IMR-90 (cell line): ENCODE data around the gene BMPER. TPM values are rescaled to one million over a fixed set of nuclear protein-coding genes. Genes with fewer than 3 reads are reported as not detected.

Experiments used
- ATAC-seq: fragments of 200-7000 bp; cut with Tn5 transposase; 2 replicates; pipeline ENCODE4 v1.9.1; 2020; ENCODE audit warnings: low read depth, mild to moderate bottlenecking, moderate library complexity
- BruUV-seq: library from RNA; stranded (reverse); fragments of 400-500 nt; replicated peaks from 2 replicates; lab custom pipeline; 2021; lab: Mats Ljungman, UMichigan
- CTCF ChIA-PET: fragments of 300-600 bp; formaldehyde crosslinking; extraction: SDS; loops from one replicate; lab custom pipeline; 2021; ENCODE audit warnings: antibody characterized with exemption; lab: Yijun Ruan, JAX
- POLR2A ChIA-PET: fragments of 300-600 bp; sonication (Branson Sonifier 250); formaldehyde crosslinking; loops from one replicate; lab custom pipeline; 2022; ENCODE audit warnings: antibody characterized with exemption; ENCODE audit not compliant: unreplicated experiment; lab: Charles Lee
- DNase-seq: peaks from one replicate; pipeline ENCODE4 v3.0.0; 2013
- H2AFZ ChIP-seq: replicated peaks from 2 replicates; pipeline ENCODE3; 2013; ENCODE audit warnings: low read length, mild to moderate bottlenecking; ENCODE audit not compliant: poor library complexity
- H2AK5ac ChIP-seq: 2 replicates; pipeline ENCODE4 v1.6.1; 2013; ENCODE audit warnings: low read depth, low read length, inconsistent platforms
- H2AK9ac ChIP-seq: replicated peaks from 2 replicates; pipeline ENCODE3; 2013; ENCODE audit warnings: mild to moderate bottlenecking, low read depth, low read length, moderate library complexity; ENCODE audit not compliant: poor library complexity
- H2BK120ac ChIP-seq: 2 replicates; pipeline ENCODE4 v1.6.1; 2013; ENCODE audit warnings: low read depth, low read length, inconsistent platforms
- H2BK15ac ChIP-seq: 3 replicates; pipeline ENCODE4 v1.6.1; 2013; ENCODE audit warnings: low read depth, low read length, inconsistent platforms
- H2BK20ac ChIP-seq: 2 replicates; pipeline ENCODE4 v1.6.1; 2013; ENCODE audit warnings: low read depth, mild to moderate bottlenecking, inconsistent platforms, low read length, moderate library complexity
- H2BK5ac ChIP-seq: 2 replicates; pipeline ENCODE4 v1.6.1; 2013; ENCODE audit warnings: mild to moderate bottlenecking, low read depth, low read length, inconsistent platforms; ENCODE audit not compliant: poor library complexity, severe bottlenecking
- H3K14ac ChIP-seq: replicated peaks from 2 replicates; pipeline ENCODE4 v1.6.1; 2013; ENCODE audit warnings: low read depth, low read length, inconsistent platforms
- H3K18ac ChIP-seq: 2 replicates; pipeline ENCODE4 v1.6.1; 2013; ENCODE audit warnings: low read depth, low read length, control low read depth
- H3K23ac ChIP-seq: 2 replicates; pipeline ENCODE4 v1.6.1; 2013; ENCODE audit warnings: low read depth, low read length, inconsistent platforms
- H3K27ac ChIP-seq: 2 replicates; pipeline ENCODE4 v1.5.1; 2013; ENCODE audit warnings: mild to moderate bottlenecking, control low read depth, low read length; ENCODE audit not compliant: insufficient read depth
- H3K27me3 ChIP-seq: 2 replicates; pipeline ENCODE4 v1.6.1; 2013; ENCODE audit warnings: low read length; ENCODE audit not compliant: control insufficient read depth, insufficient read depth
- H3K36me3 ChIP-seq: 2 replicates; pipeline ENCODE4 v1.6.1; 2013; ENCODE audit warnings: low read length, mixed read lengths; ENCODE audit not compliant: control insufficient read depth, insufficient read depth
- H3K4ac ChIP-seq: 2 replicates; pipeline ENCODE4 v1.6.1; 2013; ENCODE audit warnings: low read depth, low read length, inconsistent platforms
- H3K4me1 ChIP-seq: 2 replicates; pipeline ENCODE4 v1.6.1; 2013; ENCODE audit warnings: low read length, mixed read lengths; ENCODE audit not compliant: control insufficient read depth, insufficient read depth
- H3K4me2 ChIP-seq: 2 replicates; pipeline ENCODE4 v1.6.1; 2013; ENCODE audit warnings: low read depth, mild to moderate bottlenecking, control low read depth, low read length, moderate library complexity
- H3K4me3 ChIP-seq: 2 replicates; pipeline ENCODE4 v1.5.1; 2013; ENCODE audit warnings: low read depth, mild to moderate bottlenecking, control low read depth, low read length, moderate library complexity; ENCODE audit not compliant: insufficient read depth
- H3K56ac ChIP-seq: 2 replicates; pipeline ENCODE4 v1.6.1; 2013; ENCODE audit warnings: low read length, inconsistent platforms; ENCODE audit not compliant: insufficient read depth; ENCODE audit errors: extremely low read depth
- H3K79me1 ChIP-seq, 2 experiments: 2 replicates each; pipeline ENCODE4 v1.6.1; 2013; ENCODE audit warnings: low read length in 2 of 2, inconsistent platforms in 1 of 2, low read depth in 1 of 2
- H3K9ac ChIP-seq: 2 replicates; pipeline ENCODE4 v1.6.1; 2013; ENCODE audit warnings: low read depth, low read length, control low read depth
- H3K9me1 ChIP-seq: 2 replicates; pipeline ENCODE4 v1.6.1; 2013; ENCODE audit warnings: low read length, inconsistent platforms; ENCODE audit not compliant: insufficient read depth
- H3K9me3 ChIP-seq: 2 replicates; pipeline ENCODE4 v1.6.1; 2013; ENCODE audit warnings: low read length; ENCODE audit not compliant: control insufficient read depth, insufficient read depth
- H4K20me1 ChIP-seq: 2 replicates; pipeline ENCODE4 v1.6.1; 2013; ENCODE audit warnings: low read length, inconsistent platforms; ENCODE audit not compliant: insufficient read depth
- H4K5ac ChIP-seq: 2 replicates; pipeline ENCODE4 v1.6.1; 2013; ENCODE audit warnings: mild to moderate bottlenecking, low read depth, low read length, control low read depth
- H4K8ac ChIP-seq, 2 experiments: 2 replicates each; pipeline ENCODE4 v1.6.1; 2013; ENCODE audit warnings: low read depth in 2 of 2, low read length in 2 of 2, control low read depth in 1 of 2, inconsistent platforms in 1 of 2
- H4K91ac ChIP-seq: 2 replicates; pipeline ENCODE4 v1.6.1; 2013; ENCODE audit warnings: low read depth, low read length, inconsistent platforms; ENCODE audit not compliant: insufficient read depth
- BHLHE40 ChIP-seq: fragments of 150-350 bp; IDR thresholded peaks from 2 replicates; pipeline ENCODE4 v1.6.1; 2016; ENCODE audit warnings: mild to moderate bottlenecking, low read depth, low read length
- CEBPB ChIP-seq: IDR thresholded peaks from 2 replicates; pipeline ENCODE4 v1.6.1; 2012; ENCODE audit warnings: low read depth, low read length, improper control_type of control experiment
- CHD1 ChIP-seq: IDR thresholded peaks from 2 replicates; pipeline ENCODE4 v1.6.1; 2012; ENCODE audit warnings: low read depth, low read length, improper control_type of control experiment
- ELK1 ChIP-seq: fragments of 150-350 bp; IDR thresholded peaks from 2 replicates; pipeline ENCODE4 v1.6.1; 2016; ENCODE audit warnings: low read depth, mild to moderate bottlenecking, low read length, moderate library complexity, borderline replicate concordance
- MAFK ChIP-seq: IDR thresholded peaks from 2 replicates; pipeline ENCODE4 v1.6.1; 2012; ENCODE audit warnings: low read depth, low read length, improper control_type of control experiment
- MXI1 ChIP-seq: IDR thresholded peaks from 2 replicates; pipeline ENCODE4 v1.6.1; 2012; ENCODE audit warnings: low read depth, mild to moderate bottlenecking, low read length, moderate library complexity, borderline replicate concordance
- POLR2A ChIP-seq: IDR thresholded peaks from 2 replicates; pipeline ENCODE4 v1.6.1; 2012; ENCODE audit warnings: mild to moderate bottlenecking, low read depth, low read length
- RAD21 ChIP-seq: IDR thresholded peaks from 2 replicates; pipeline ENCODE4 v1.6.1; 2012; ENCODE audit warnings: low read length, improper control_type of control experiment
- RCOR1 ChIP-seq: IDR thresholded peaks from 2 replicates; pipeline ENCODE4 v1.6.1; 2012; ENCODE audit warnings: mild to moderate bottlenecking, low read length, improper control_type of control experiment; ENCODE audit not compliant: insufficient replicate concordance
- RFX5 ChIP-seq: IDR thresholded peaks from 2 replicates; pipeline ENCODE4 v1.8.0; 2012; ENCODE audit warnings: low read depth, mild to moderate bottlenecking, low read length, moderate library complexity
- USF2 ChIP-seq: fragments of 150-350 bp; IDR thresholded peaks from 2 replicates; pipeline ENCODE4 v1.6.1; 2017; ENCODE audit warnings: mild to moderate bottlenecking, antibody characterized with exemption, low read length, low read depth
- WGBS, 2 experiments: methylation state at CpG; one replicate each; pipeline versions ENCODE4 v1.1.5 to v1.1.7; 2013; ENCODE audit warnings: missing lambda C conversion rate in 2 of 2; ENCODE audit not compliant: insufficient read length in 1 of 2; ENCODE audit errors: extremely low coverage in 2 of 2; 5-methylcytosine and 5-hydroxymethylcytosine counted together
- dilution Hi-C: fragments of 300-500 bp; cut with HindIII; formaldehyde crosslinking; loops from one replicate; pipeline ENCODE4 v1.14.3; 2018; ENCODE audit warnings: low sequenced_read_pairs; ENCODE audit not compliant: unreplicated experiment
- in situ Hi-C: fragments of 300-500 bp; cut with MboI; formaldehyde crosslinking; loops from 3 replicates; pipeline ENCODE4 v1.14.3; 2019; ENCODE audit warnings: low sequenced_read_pairs, inconsistent platforms, mixed read lengths
- intact Hi-C: fragments of 100-400 bp; cut with micrococcal nuclease; formaldehyde crosslinking; loops from 2 replicates; pipeline ENCODE4 v1.10.0; 2022
- polyA plus RNA-seq, 3 experiments: library from polyadenylated mRNA; depleted of rRNA; stranded (reverse); fragments of >200 nt; gene quantifications; 2 replicates each; pipeline ENCODE4 v1.2.3, GENCODE V29; 2012; ENCODE audit warnings: low replicate concordance in 1 of 3
- total RNA-seq: library from RNA; depleted of rRNA; stranded (reverse); fragments of >200 nt; gene quantifications from 2 replicates; pipeline ENCODE4 v1.2.3, GENCODE V29; 2012

The BMPER gene
- total and polyA plus RNA-seq, 2 of the 4 experiments (the other 2 are of a cell fraction) = 6.2 to 7.9 TPM

DNA sequence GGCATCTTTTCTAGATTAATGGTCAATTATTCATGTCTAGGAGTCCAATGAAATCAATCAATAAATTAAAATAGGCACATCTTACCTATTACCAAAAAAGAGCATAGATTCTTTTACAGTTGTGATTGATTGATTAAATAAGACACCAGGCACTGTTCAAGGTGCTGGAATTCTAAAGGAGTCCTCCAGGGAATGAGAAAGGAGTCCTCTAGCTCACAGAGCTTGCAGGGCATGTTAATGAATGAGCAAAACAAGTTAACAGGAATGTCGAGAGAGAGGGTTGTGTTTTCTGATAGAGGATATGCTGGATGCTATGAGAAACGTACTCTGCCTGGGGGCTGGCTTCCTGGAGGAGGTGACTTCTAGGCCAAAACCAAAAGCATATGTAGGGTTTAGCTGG, 191.4 kb downstream of the BMPER start:
- Histone ChIP-seq H3K79me1 (0 out of 4 replicates have a peak, but pooled peaks cover 4% of the 10 kb centered on the region in 2 experiments), H3K56ac (no peak overlapping the region), H3K4me2 (peak overlapping the region; percentile 3; the same call in 1 of the 2 replicates), H3K4ac (no peak overlapping the region; the same call in 1 of the 2 replicates), H2BK20ac (0 out of 2 replicates have a peak overlapping the region, but pooled peaks have one; percentile 40), H3K27ac (peak overlapping the region; percentile 18; the same call in 1 of the 2 replicates), H4K8ac (0 out of 4 replicates have a peak overlapping the region, but pooled peaks of 1 of the 2 experiments have one; percentile 11), H2AK9ac (no peak overlapping the region), H3K9ac (no peak overlapping the region), H3K36me3 (no peaks in the 10 kb centered on the region), H2BK15ac (0 out of 3 replicates have a peak overlapping the region, but pooled peaks have one; percentile 46), H4K5ac (peak overlapping the region; percentile 59), H2BK120ac (peak overlapping the region; percentile 30; the same call in 1 of the 2 replicates), H4K20me1 (no peaks in the 10 kb centered on the region), H3K4me1 (peaks cover 8% of the 10 kb centered on the region), H3K4me3 (no peak overlapping the region), H3K14ac (no peak overlapping the region), H3K23ac (no peak overlapping the region), H3K9me3 (no peaks in the 10 kb centered on the region), H3K27me3 (no peaks in the 10 kb centered on the region), H4K91ac (0 out of 2 replicates have a peak overlapping the region, but pooled peaks have one; percentile 6), H3K9me1 (peaks cover 8% of the 10 kb centered on the region; the same call in 1 of the 2 replicates), H2AK5ac (no peak overlapping the region), H2AFZ (no peak overlapping the region), H2BK5ac (peak overlapping the region; percentile 79), H3K18ac (peak overlapping the region; percentile 84)
- in situ Hi-C loops (no loop called here), intact Hi-C loops (loop anchor here (5.0 to 10.0 kb wide), 2 partner anchors 36 to 938 kb away; partner anchors contain the start of gene DPY19L1), dilution Hi-C loops (no loop called here)
- ChIA-PET CTCF (interaction anchor here (0.9 to 1.1 kb wide), 2 partner anchors 9 to 114 kb away, joined by 3 read pairs; no protein-coding TSS in a partner anchor), POLR2A (no interaction called here)
- WGBS, 2 experiments = 50% methylated on average over 1 of the region's 2 CpGs; no CpG with 5 or more reads in 1 of the 2 experiments
- no TSS peak for BruUV-seq
- ATAC-seq (0 out of 2 replicates have a peak, but pooled peaks have one; percentile 13), DNase-seq (no peak)
- TF ChIP-seq RCOR1 (no peak), CEBPB (no peak), MXI1 (no peak), USF2 (no peak), RAD21 (no peak), POLR2A (no peak), RFX5 (no peak), CHD1 (no peak), BHLHE40 (no peak), MAFK (no peak), ELK1 (no peak)
